K562 (cell line): ENCODE measurements around the gene MPDZ. TPM values are rescaled to one million over a fixed set of nuclear protein-coding genes. Genes with fewer than 3 reads are reported as not detected.
A peak's percentile ranks its signal among the peaks of the same experiment; 100 is the strongest.

Source experiments
- ATAC-seq: fragments of 200-7000 bp; cut with Tn5 transposase; 3 replicates; pipeline ENCODE4 v1.9.1; 2020; ENCODE audit warnings: moderate library complexity
- BruUV-seq: library from RNA; stranded (reverse); fragments of 400-500 nt; replicated peaks from 2 replicates; lab custom pipeline; 2021; lab: Mats Ljungman, UMichigan
- CTCF ChIA-PET: fragments of 300-600 bp; formaldehyde crosslinking; extraction: SDS; loops from one replicate; lab custom pipeline; 2021; ENCODE audit warnings: low intra/inter-chr PET ratio; lab: Yijun Ruan, JAX
- POLR2A ChIA-PET: fragments of 300-600, 350-650 bp; sonication (Branson Sonifier 250); formaldehyde crosslinking; extraction: SDS; loops from one replicate; lab custom pipeline; 2021; ENCODE audit warnings: antibody characterized with exemption, inconsistent platforms; lab: Yijun Ruan, JAX
- DNase-seq, 4 experiments: peaks; one replicate each; pipeline versions ENCODE4 v3.0.0 to v3.0.0-alpha.2; 2011 to 2018; ENCODE audit warnings: low spot score in 3 of 4, mixed read lengths in 3 of 4; ENCODE audit errors: extremely low read depth in 1 of 4
- FAIRE-seq: peaks from 2 replicates; lab custom pipeline; 2011; peaks lifted over from hg19 to GRCh38; lab: Jason Lieb, UNC
- H2AFZ ChIP-seq: 2 replicates; pipeline ENCODE4 v1.6.0; 2011; ENCODE audit warnings: low read depth, low read length, control low read depth, inconsistent platforms
- H3K27ac ChIP-seq: fragments of 200-600 bp; 3 replicates; pipeline ENCODE4 v1.8.0; 2011; ENCODE audit warnings: low read depth, mild to moderate bottlenecking, control low read depth, inconsistent platforms, low read length, moderate library complexity, mixed read lengths; ENCODE audit errors: extremely low read depth
- H3K27me3 ChIP-seq, 2 experiments: fragments of 300-600 bp in 1 of 2; 2 replicates in 1 of 2; 3 replicates in 1 of 2; pipeline versions ENCODE4 v1.6.0 to v1.8.0; 2011; ENCODE audit warnings: inconsistent platforms in 2 of 2, low read length in 2 of 2, mild to moderate bottlenecking in 1 of 2, mixed read lengths in 1 of 2, moderate library complexity in 1 of 2; ENCODE audit not compliant: control insufficient read depth in 2 of 2, insufficient read depth in 2 of 2
- H3K36me3 ChIP-seq: fragments of 300-600 bp; 3 replicates; pipeline ENCODE4 v1.8.0; 2011; ENCODE audit warnings: mild to moderate bottlenecking, low read length, inconsistent platforms; ENCODE audit not compliant: control insufficient read depth, insufficient read depth
- H3K4me1 ChIP-seq, 2 experiments: fragments of 200-600 bp in 1 of 2; replicated peaks in 1 of 2; 2 replicates in 1 of 2; 3 replicates in 1 of 2; pipeline versions ENCODE4 v1.5.1 to v1.8.0; 2011; ENCODE audit warnings: inconsistent platforms in 2 of 2, low read length in 2 of 2, mild to moderate bottlenecking in 1 of 2, mixed read lengths in 1 of 2, moderate library complexity in 1 of 2; ENCODE audit not compliant: control insufficient read depth in 2 of 2, insufficient read depth in 2 of 2
- H3K4me2 ChIP-seq: 2 replicates; pipeline ENCODE4 v1.6.1; 2011; ENCODE audit warnings: low read length, control low read depth, inconsistent platforms, mixed read lengths; ENCODE audit not compliant: insufficient read depth
- H3K4me3 ChIP-seq: fragments of 200-600 bp; sonication (generic), shearing (Covaris generic); 2 replicates; pipeline ENCODE4 v1.5.1; 2016; ENCODE audit warnings: control low read depth, inconsistent platforms
- H3K79me2 ChIP-seq: fragments of 200-600 bp; 3 replicates; pipeline ENCODE4 v1.8.0; 2011; ENCODE audit warnings: low read length, inconsistent platforms; ENCODE audit not compliant: control insufficient read depth, insufficient read depth
- H3K9ac ChIP-seq, 2 experiments: 2 replicates each; pipeline versions ENCODE4 v1.6.0 to v1.6.1; 2011; ENCODE audit warnings: low read depth in 2 of 2, low read length in 2 of 2, control low read depth in 1 of 2, inconsistent platforms in 1 of 2, mild to moderate bottlenecking in 1 of 2, mixed read lengths in 1 of 2; ENCODE audit not compliant: insufficient read depth in 1 of 2
- H3K9me1 ChIP-seq: one replicate; pipeline ENCODE4 v1.6.0; 2011; ENCODE audit warnings: inconsistent platforms, mild to moderate bottlenecking, low read length, moderate library complexity; ENCODE audit not compliant: control insufficient read depth, insufficient read depth
- H3K9me3 ChIP-seq: replicated peaks from 2 replicates; pipeline ENCODE4 v1.5.1; 2011; ENCODE audit warnings: low read depth, low read length, inconsistent platforms; ENCODE audit not compliant: control insufficient read depth, insufficient read depth
- H4K20me1 ChIP-seq: replicated peaks from 2 replicates; pipeline ENCODE4 v1.6.1; 2011; ENCODE audit warnings: low read length, inconsistent platforms, mixed read lengths; ENCODE audit not compliant: control insufficient read depth, insufficient read depth
- BMI1 ChIP-seq: fragments of 150-350 bp; IDR thresholded peaks from 2 replicates; pipeline ENCODE4 v1.6.1; 2014; ENCODE audit warnings: low read length
- CEBPB ChIP-seq: fragments of 450-650 bp; IDR thresholded peaks from 2 replicates; pipeline ENCODE4 v1.6.1; 2016; ENCODE audit warnings: missing genetic modification characterization, missing compliant biosample characterization
- ESRRA ChIP-seq: fragments of 450-650 bp; IDR thresholded peaks from 2 replicates; pipeline ENCODE4 v1.6.1; 2014; ENCODE audit warnings: low read depth, mild to moderate bottlenecking, moderate library complexity, borderline replicate concordance
- HOMEZ ChIP-seq: fragments of 250-450 bp; sonication (Bioruptor Pico); IDR thresholded peaks from 2 replicates; pipeline ENCODE4 v1.4.0; 2020; ENCODE audit warnings: mild to moderate bottlenecking, moderate library complexity
- ZBTB8A ChIP-seq: fragments of 450-650 bp; IDR thresholded peaks from 2 replicates; pipeline ENCODE4 v1.6.1; 2018; ENCODE audit warnings: mild to moderate bottlenecking, moderate library complexity; ENCODE audit not compliant: partially characterized antibody
- ZNF165 ChIP-seq: fragments of 250-450 bp; sonication (Bioruptor Pico); IDR thresholded peaks from 2 replicates; pipeline ENCODE4 v1.4.0; 2020; ENCODE audit warnings: borderline replicate concordance
- ZNF232 ChIP-seq: sonication (generic); formaldehyde crosslinking; IDR thresholded peaks from 2 replicates; pipeline ENCODE4 v1.8.0; 2022; ENCODE audit warnings: mild to moderate bottlenecking, missing genetic modification reagents
- WGBS: fragments of 100-300 bp; shearing (Covaris generic); methylation state at CpG from one replicate; pipeline ENCODE4 v1.1.6; 2016; ENCODE audit warnings: low coverage, mixed read lengths; ENCODE audit not compliant: insufficient coverage; ENCODE audit errors: missing lambda C conversion rate; 5-methylcytosine and 5-hydroxymethylcytosine counted together
- in situ Hi-C: fragments of 300-500 bp; cut with MboI; formaldehyde crosslinking; loops from 4 replicates; pipeline ENCODE4 v1.15.0; 2018; ENCODE audit warnings: inconsistent platforms, mixed read lengths
- intact Hi-C: fragments of 100-400 bp; cut with micrococcal nuclease; formaldehyde crosslinking; loops from 2 replicates; pipeline ENCODE4 v1.14.2; 2022
- polyA plus RNA-seq, 8 experiments: library from polyadenylated mRNA; depleted of rRNA in 4 of 8; stranded (reverse) in 5 of 8; unstranded in 3 of 8; fragments of >200 nt; fragmentation: Nextera tagmentation in 2 of 8; fragmentation: Illumina TruSeq in 1 of 8; extraction: Ambion mirVana in 2 of 8; extraction: Trizol in 1 of 8; gene quantifications; 2 replicates each; pipeline versions ENCODE4 v1.2.1 to v1.2.3, GENCODE V29; 2011 to 2014; ENCODE audit warnings: inconsistent platforms in 1 of 8, missing spikeins in 1 of 8
- total RNA-seq, 7 experiments: library from RNA; depleted of rRNA in 6 of 7; stranded (reverse); fragments of >200 nt in 6 of 7; fragmentation: Illumina TruSeq in 2 of 7; extraction: Trizol in 2 of 7; gene quantifications; 2 replicates each; pipeline versions ENCODE4 v1.2.1 to v1.2.3, GENCODE V29; 2011 to 2021; ENCODE audit warnings: low replicate concordance in 1 of 7
- TF ChIP-seq, protein P1 (sequence below): fragments of 450-650 bp; formaldehyde crosslinking; IDR thresholded peaks from 2 replicates; pipeline ENCODE4 v1.4.0; 2022; ENCODE audit warnings: mild to moderate bottlenecking, moderate library complexity
- TF ChIP-seq, protein P2 (sequence below): fragments of 450-650 bp; conservative IDR thresholded peaks from 2 replicates; pipeline ENCODE4 v1.6.1; 2016; ENCODE audit warnings: missing genetic modification characterization, low read depth, mild to moderate bottlenecking, missing compliant biosample characterization, moderate library complexity

Gene MPDZ
- total and polyA plus RNA-seq, 9 of the 15 experiments (the other 6 are each of a cell fraction or from before 2014, with no cell fraction given) = 3.9 to 13.2 (median 5.7) TPM

DNA sequence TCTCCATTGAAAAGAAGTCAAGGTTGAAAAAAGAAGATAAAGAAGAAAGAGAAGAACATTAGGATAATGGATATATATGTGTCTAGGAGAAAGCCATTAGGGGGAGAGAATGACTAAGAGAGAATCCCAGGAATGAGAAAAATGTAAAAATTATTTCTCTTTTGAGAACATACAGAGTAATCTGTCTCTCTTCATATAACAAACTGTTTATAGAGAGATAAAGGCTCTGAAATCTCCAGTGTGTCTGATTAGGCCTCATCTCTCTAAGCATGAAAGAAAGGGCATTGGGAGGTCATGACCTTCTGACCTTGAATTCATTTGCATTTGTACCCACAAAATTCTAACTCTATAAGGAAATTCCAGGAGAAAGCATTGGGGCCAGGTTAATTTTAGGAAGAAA, 3.5 kb upstream of the MPDZ start:
- POLR2A ChIA-PET = no interaction called here
- ATAC-seq (no peak), FAIRE-seq (no peak), DNase-seq (no peak)
- TF ChIP-seq ZNF165 (CRISPR knock-in tag) (no peak), ESRRA (peak; percentile 50)
- peaks cover 5% of the 10 kb centered on the region; the same call in 2 of the 3 replicates for H3K79me2 ChIP-seq
- no peaks in the 10 kb centered on the region for H3K27me3 ChIP-seq
- H3K9ac ChIP-seq = no peak overlapping the region
- no TSS peak for BruUV-seq
- H2AFZ ChIP-seq = no peak overlapping the region
- in situ Hi-C loops (no loop called here), intact Hi-C loops (no loop called here)
- no peaks in the 10 kb centered on the region for H3K36me3 ChIP-seq
- no peak overlapping the region for H3K27ac ChIP-seq
- H3K9me1 ChIP-seq = no peaks in the 10 kb centered on the region
- H4K20me1 ChIP-seq = no peaks in the 10 kb centered on the region
- H3K4me3 ChIP-seq = no peak overlapping the region
- H3K4me2 ChIP-seq = no peak overlapping the region
- CTCF ChIA-PET = no interaction called here
- H3K4me1 ChIP-seq = peaks cover 0 to 14% of the 10 kb centered on the region in 2 experiments; a peak in 2 of 5 replicates
- H3K9me3 ChIP-seq = no peaks in the 10 kb centered on the region

- Histone ChIP-seq H3K9ac (no peak overlapping the region), H3K36me3 (no peaks in the 10 kb centered on the region), H3K4me1 (peaks cover 0 to 14% of the 10 kb centered on the region in 2 experiments; a peak in 2 of 5 replicates), H3K79me2 (peaks cover 6% of the 10 kb centered on the region; the same call in 2 of the 3 replicates), H3K9me1 (no peaks in the 10 kb centered on the region), H3K9me3 (no peaks in the 10 kb centered on the region), H2AFZ (no peak overlapping the region), H3K4me2 (no peak overlapping the region), H3K27me3 (no peaks in the 10 kb centered on the region), H3K4me3 (no peak overlapping the region), H3K27ac (no peak overlapping the region), H4K20me1 (no peaks in the 10 kb centered on the region)
- no TSS peak for BruUV-seq
- FAIRE-seq (no peak), DNase-seq (no peak), ATAC-seq (no peak)
- WGBS = 29% methylated on average over 5 of the region's 5 CpGs
- POLR2A ChIA-PET = no interaction called here
- CTCF ChIA-PET = no interaction called here
- in situ Hi-C loops (no loop called here), intact Hi-C loops (no loop called here)
- TF ChIP-seq HOMEZ (CRISPR knock-in tag) (no peak), BMI1 (no peak), ZNF232 (CRISPR knock-in tag) (no peak), ZBTB8A (no peak), CEBPB (no peak)
- TF ChIP-seq, protein P1, sequence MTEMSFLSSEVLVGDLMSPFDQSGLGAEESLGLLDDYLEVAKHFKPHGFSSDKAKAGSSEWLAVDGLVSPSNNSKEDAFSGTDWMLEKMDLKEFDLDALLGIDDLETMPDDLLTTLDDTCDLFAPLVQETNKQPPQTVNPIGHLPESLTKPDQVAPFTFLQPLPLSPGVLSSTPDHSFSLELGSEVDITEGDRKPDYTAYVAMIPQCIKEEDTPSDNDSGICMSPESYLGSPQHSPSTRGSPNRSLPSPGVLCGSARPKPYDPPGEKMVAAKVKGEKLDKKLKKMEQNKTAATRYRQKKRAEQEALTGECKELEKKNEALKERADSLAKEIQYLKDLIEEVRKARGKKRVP (CRISPR knock-in tag) = no peak
- TF ChIP-seq, protein P2, sequence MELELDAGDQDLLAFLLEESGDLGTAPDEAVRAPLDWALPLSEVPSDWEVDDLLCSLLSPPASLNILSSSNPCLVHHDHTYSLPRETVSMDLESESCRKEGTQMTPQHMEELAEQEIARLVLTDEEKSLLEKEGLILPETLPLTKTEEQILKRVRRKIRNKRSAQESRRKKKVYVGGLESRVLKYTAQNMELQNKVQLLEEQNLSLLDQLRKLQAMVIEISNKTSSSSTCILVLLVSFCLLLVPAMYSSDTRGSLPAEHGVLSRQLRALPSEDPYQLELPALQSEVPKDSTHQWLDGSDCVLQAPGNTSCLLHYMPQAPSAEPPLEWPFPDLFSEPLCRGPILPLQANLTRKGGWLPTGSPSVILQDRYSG (tag) = no peak
Measured at GRCh38 chr9:13281356-13282016, 2.0 kb upstream of the MPDZ start.
